RWPE1 (cell line): ENCODE measurements around the gene FADS3.

Source experiments
- CTCF ChIA-PET: fragments of 350-600 bp; sonication (Branson Sonifier 250); formaldehyde crosslinking; extraction: SDS; loops from one replicate; lab custom pipeline; 2021; lab: Yijun Ruan, JAX
- POLR2A ChIA-PET: fragments of 400-600 bp; formaldehyde crosslinking; extraction: SDS; loops from one replicate; lab custom pipeline; 2020; ENCODE audit warnings: antibody characterized with exemption; ENCODE audit not compliant: low non-redundant PET; lab: Yijun Ruan, JAX
- DNase-seq: peaks from one replicate; pipeline ENCODE4 v3.0.0; 2012; ENCODE audit warnings: low spot score
- H3K27ac ChIP-seq: fragments of 450-650 bp; 2 replicates; pipeline ENCODE4 v1.5.1; 2017
- TF ChIP-seq, protein P1 (sequence below): fragments of 450-650 bp; conservative IDR thresholded peaks from 2 replicates; pipeline ENCODE4 v1.5.1; 2017; ENCODE audit warnings: low read depth, mild to moderate bottlenecking

The FADS3 gene

GRCh38 chr11:61926235-61926634, 34.9 kb upstream of the FADS3 start:
- ChIA-PET POLR2A (no interaction called here), CTCF (no interaction called here)
- no peak overlapping the region for H3K27ac ChIP-seq
- no peak for DNase-seq
- TF ChIP-seq, protein P1, sequence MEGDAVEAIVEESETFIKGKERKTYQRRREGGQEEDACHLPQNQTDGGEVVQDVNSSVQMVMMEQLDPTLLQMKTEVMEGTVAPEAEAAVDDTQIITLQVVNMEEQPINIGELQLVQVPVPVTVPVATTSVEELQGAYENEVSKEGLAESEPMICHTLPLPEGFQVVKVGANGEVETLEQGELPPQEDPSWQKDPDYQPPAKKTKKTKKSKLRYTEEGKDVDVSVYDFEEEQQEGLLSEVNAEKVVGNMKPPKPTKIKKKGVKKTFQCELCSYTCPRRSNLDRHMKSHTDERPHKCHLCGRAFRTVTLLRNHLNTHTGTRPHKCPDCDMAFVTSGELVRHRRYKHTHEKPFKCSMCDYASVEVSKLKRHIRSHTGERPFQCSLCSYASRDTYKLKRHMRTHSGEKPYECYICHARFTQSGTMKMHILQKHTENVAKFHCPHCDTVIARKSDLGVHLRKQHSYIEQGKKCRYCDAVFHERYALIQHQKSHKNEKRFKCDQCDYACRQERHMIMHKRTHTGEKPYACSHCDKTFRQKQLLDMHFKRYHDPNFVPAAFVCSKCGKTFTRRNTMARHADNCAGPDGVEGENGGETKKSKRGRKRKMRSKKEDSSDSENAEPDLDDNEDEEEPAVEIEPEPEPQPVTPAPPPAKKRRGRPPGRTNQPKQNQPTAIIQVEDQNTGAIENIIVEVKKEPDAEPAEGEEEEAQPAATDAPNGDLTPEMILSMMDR: no peak

DNA sequence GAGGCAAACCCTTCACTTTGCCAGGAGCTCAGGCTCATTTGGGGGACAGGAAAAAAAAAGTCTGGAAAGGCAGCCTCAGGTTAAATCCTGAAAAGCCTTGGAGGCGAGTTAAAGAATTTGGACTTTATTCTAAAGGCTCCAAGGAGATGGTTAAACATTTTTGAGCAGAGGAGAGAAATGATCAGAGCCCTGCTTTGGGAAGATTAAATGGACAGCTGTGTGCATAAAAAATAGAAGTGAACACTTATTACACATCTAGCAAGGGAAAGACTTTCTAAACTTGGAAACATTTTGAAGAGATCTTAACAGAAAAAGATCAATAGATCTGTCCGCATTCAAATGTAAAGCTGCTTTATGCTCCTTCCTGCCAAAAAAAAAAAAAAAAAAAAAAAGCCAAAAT, 34.4 kb upstream of the FADS3 start:
- ChIA-PET POLR2A (interaction anchor here (0.6 kb wide), 1 partner anchor 17 kb away, joined by 3 read pairs; no protein-coding TSS in a partner anchor), CTCF (no interaction called here)
- H3K27ac ChIP-seq: no peak overlapping the region
- TF ChIP-seq, protein P1: no peak
- no peak for DNase-seq

DNA sequence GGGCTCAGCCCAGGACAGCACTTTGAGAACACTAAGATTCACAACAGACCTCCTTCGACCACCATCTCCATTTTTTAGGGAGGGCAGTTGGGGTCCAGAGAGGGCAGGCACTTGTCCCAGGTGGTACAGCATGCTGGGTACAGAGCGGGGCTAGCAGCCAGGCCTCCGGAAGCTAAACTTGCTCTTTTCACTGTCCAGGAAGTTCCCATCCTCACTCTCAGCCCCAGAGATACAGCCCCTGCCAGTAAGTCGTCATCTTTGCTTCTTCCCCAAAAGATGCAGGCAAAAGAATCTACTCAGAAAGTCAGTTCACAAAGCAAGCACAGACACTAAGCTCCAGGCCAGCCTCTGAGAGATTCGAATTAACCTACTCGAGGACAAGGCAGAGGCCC, 32.7 kb upstream of the FADS3 start:
- ChIA-PET POLR2A (no interaction called here), CTCF (interaction anchor here (0.8 to 1.5 kb wide), 3 partner anchors 19 to 23 kb away, joined by 3 to 5 read pairs (median 3); no protein-coding TSS in a partner anchor)
- no peak overlapping the region for H3K27ac ChIP-seq
- DNase-seq: no peak
- TF ChIP-seq, protein P1: no peak

DNA sequence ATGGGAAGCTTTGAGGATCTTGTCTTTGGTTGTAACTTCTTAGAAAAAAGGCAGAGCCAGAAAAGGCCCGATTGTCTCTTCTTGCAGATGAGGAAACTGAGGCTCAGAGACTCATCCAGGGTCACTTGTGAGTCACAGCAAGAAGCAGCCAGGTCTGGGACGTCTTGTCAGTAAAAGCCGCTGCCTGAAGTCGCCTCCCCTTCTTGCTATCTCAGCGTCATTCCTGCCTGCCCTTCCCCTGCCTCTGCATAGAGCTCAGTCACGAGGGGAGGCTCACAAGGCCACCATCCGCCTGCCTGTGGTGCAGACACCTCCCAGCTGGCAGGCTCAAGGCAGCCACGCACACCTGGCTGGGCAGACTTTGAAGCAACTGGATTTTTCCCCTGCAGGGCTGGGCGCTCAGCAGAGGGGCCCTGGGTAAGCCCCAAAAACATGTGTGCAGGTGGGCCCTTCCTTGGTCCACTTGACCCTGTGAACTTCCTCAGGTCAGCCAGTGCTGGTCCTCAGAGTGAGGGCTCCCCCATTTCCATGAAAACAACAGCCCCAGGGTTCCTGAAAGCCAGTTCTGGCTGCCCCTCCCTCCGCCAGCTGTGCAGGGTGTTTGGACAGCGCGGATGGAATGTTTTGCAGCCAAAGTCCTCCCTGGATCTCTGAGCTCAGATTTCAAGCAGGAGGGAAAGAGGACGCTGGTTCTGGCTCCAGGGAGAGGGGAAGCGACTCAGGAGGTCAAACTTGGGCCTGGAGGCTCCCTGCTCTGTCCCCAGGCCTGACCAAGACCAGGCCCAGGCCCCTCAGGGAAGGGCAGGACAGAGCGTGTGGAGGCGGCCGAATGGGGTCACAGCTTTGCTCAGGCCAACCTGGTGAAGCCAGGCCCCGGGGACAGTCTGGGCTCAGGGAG, 32.1 kb upstream of the FADS3 start:
- H3K27ac ChIP-seq: no peak overlapping the region
- CTCF ChIA-PET: interaction anchor here (0.6 to 1.5 kb wide), 3 partner anchors 19 to 319 kb away, joined by 3 to 5 read pairs (median 5); no protein-coding TSS in a partner anchor
- TF ChIP-seq, protein P1: no peak
- POLR2A ChIA-PET: no interaction called here
- DNase-seq: no peak

DNA sequence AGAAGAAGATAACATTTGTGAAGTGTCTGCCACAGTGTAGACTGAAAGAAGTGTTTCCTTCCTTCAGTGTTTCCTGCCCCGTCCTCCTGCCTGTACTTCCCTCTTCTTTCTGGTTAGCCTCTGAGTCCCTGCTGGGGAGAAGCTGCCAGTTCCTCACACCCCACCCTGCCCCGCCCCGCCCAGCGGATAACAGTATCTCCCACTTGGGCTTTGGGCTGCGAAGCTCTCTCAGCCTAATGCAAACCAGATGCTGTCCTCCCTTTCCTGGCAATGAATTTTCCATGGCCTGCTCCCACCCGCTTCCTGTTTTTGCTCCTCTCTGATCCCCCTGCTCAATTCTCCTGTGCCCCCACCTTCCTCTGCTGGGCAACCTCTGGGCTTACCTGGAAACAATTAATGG, 31.2 kb upstream of the FADS3 start:
- POLR2A ChIA-PET: interaction anchor here (0.5 kb wide), 1 partner anchor 18 kb away, joined by 4 read pairs; no protein-coding TSS in a partner anchor
- DNase-seq: no peak
- TF ChIP-seq, protein P1: no peak
- H3K27ac ChIP-seq: no peak overlapping the region
- CTCF ChIA-PET: interaction anchor here (1.5 kb wide), 1 partner anchor 25 kb away, joined by 5 read pairs; no protein-coding TSS in a partner anchor

DNA sequence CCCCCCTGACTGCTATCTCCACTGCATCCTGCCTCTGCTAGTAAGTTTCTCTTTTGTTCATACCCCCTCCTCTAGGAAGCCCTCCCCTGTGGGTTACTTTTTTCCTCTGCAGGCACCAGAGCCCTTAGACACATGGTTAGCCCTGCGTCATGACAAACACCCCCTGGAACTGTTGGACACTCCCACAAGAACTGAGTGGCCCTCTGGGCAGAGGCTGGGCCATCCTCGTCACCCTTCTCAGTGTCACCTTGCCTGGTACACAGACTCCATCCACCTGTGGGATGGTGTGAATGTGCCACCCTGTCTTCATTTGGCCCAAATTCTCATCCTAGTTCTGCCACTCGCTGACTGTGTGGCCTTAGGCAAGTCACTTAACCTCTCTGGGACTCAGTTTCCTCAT, 30.1 kb upstream of the FADS3 start:
- CTCF ChIA-PET: interaction anchor here (0.7 kb wide), 1 partner anchor 16 kb away, joined by 3 read pairs; no protein-coding TSS in a partner anchor
- no peak for DNase-seq
- TF ChIP-seq, protein P1: no peak
- H3K27ac ChIP-seq: no peak overlapping the region
- POLR2A ChIA-PET: no interaction called here
